ENCODE measurements around the gene MCF2L. TPM values are rescaled to one million over a fixed set of nuclear protein-coding genes. Genes with fewer than 3 reads are reported as not detected.

Gene MCF2L
- total RNA-seq, 1 experiment from 2014 or later, result 5.9 TPM

- CTCF ChIA-PET, result no interaction called here
- no peak for ATAC-seq
- H3K4me3 ChIP-seq (ENCODE audit: low read length), result no peak overlapping the region
- H3K79me2 ChIP-seq (ENCODE audit: low read length), result no peaks in the 10 kb centered on the region
- no peaks in the 10 kb centered on the region for H3K9me2 ChIP-seq (replicated peaks; ENCODE audit: low read length)
- intact Hi-C loops (cut with micrococcal nuclease), result no loop called here
- H3K4me2 ChIP-seq (ENCODE audit: low read length), result no peak overlapping the region
- no peaks in the 10 kb centered on the region for H3K27me3 ChIP-seq (ENCODE audit: low read length)
- no peak overlapping the region for H3K9ac ChIP-seq (ENCODE audit: low read length)
- H2AFZ ChIP-seq (ENCODE audit: low read length), result no peak overlapping the region
- H4K20me1 ChIP-seq (ENCODE audit: low read length), result no peaks in the 10 kb centered on the region
- POLR2A ChIA-PET (ENCODE audit: unreplicated experiment), result no interaction called here
- no peaks in the 10 kb centered on the region for H3F3A ChIP-seq (ENCODE audit: low read length, unreplicated experiment)
- TF ChIP-seq CTCF (conservative IDR thresholded peaks at IDR 0.05; ENCODE audit: low read depth, low read length) (no peak), EZH2phosphoT487 (IDR thresholded peaks at IDR 0.05; ENCODE audit: borderline replicate concordance, low read length) (no peak), EZH2 (IDR thresholded peaks at IDR 0.05; ENCODE audit: low read length, unreplicated experiment) (no peak)
- peaks cover 4% of the 10 kb centered on the region; the same call in 1 of the 2 replicates for H3K4me1 ChIP-seq (ENCODE audit: insufficient read depth, low read length)
- H3K27ac ChIP-seq (ENCODE audit: low read length), result no peak overlapping the region
- DNase-seq, result no peak
- no TSS peak for BruUV-seq (replicated peaks)
- H3K36me3 ChIP-seq (ENCODE audit: low read depth, low read length), result no peaks in the 10 kb centered on the region
- H3K9me3 ChIP-seq (ENCODE audit: low read length), result no peaks in the 10 kb centered on the region
Measured at GRCh38 chr13:113080361-113080831, 111.4 kb downstream of the MCF2L start.

- ATAC-seq (no peak), DNase-seq (no peak)
- H3F3A ChIP-seq (ENCODE audit: low read length, unreplicated experiment), result no peaks in the 10 kb centered on the region
- no peak overlapping the region for H2AFZ ChIP-seq (ENCODE audit: low read length)
- ChIA-PET CTCF (no interaction called here), POLR2A (ENCODE audit: unreplicated experiment) (no interaction called here)
- no peaks in the 10 kb centered on the region for H3K27me3 ChIP-seq (ENCODE audit: low read length)
- no peak overlapping the region for H3K27ac ChIP-seq (ENCODE audit: low read length)
- H3K4me1 ChIP-seq (ENCODE audit: insufficient read depth, low read length), result peaks cover 4% of the 10 kb centered on the region; the same call in 1 of the 2 replicates
- no peaks in the 10 kb centered on the region for H3K79me2 ChIP-seq (ENCODE audit: low read length)
- H3K9me2 ChIP-seq (replicated peaks; ENCODE audit: low read length), result no peaks in the 10 kb centered on the region
- H3K4me2 ChIP-seq (ENCODE audit: low read length), result no peak overlapping the region
- no peak overlapping the region for H3K4me3 ChIP-seq (ENCODE audit: low read length)
- no TSS peak for BruUV-seq (replicated peaks)
- H3K9me3 ChIP-seq (ENCODE audit: low read length), result no peaks in the 10 kb centered on the region
- intact Hi-C loops (cut with micrococcal nuclease), result no loop called here
- H4K20me1 ChIP-seq (ENCODE audit: low read length), result no peaks in the 10 kb centered on the region
- no peaks in the 10 kb centered on the region for H3K36me3 ChIP-seq (ENCODE audit: low read depth, low read length)
- TF ChIP-seq EZH2 (IDR thresholded peaks at IDR 0.05; ENCODE audit: low read length, unreplicated experiment), result no peak
- no peak for TF ChIP-seq EZH2phosphoT487 (IDR thresholded peaks at IDR 0.05; ENCODE audit: borderline replicate concordance, low read length)
- TF ChIP-seq CTCF (conservative IDR thresholded peaks at IDR 0.05; ENCODE audit: low read depth, low read length), result no peak
- no peak overlapping the region for H3K9ac ChIP-seq (ENCODE audit: low read length)
Measured at GRCh38 chr13:113080901-113081521, 112.0 kb downstream of the MCF2L start.

- ATAC-seq (no peak), DNase-seq (no peak)
- no peak for TF ChIP-seq CTCF (conservative IDR thresholded peaks at IDR 0.05; ENCODE audit: low read depth, low read length)
- TF ChIP-seq EZH2phosphoT487 (IDR thresholded peaks at IDR 0.05; ENCODE audit: borderline replicate concordance, low read length), result no peak
- Histone ChIP-seq H3K27ac (ENCODE audit: low read length) (no peak overlapping the region), H3K9me2 (replicated peaks; ENCODE audit: low read length) (no peaks in the 10 kb centered on the region), H3F3A (ENCODE audit: low read length, unreplicated experiment) (no peaks in the 10 kb centered on the region), H3K9ac (ENCODE audit: low read length) (no peak overlapping the region), H3K79me2 (ENCODE audit: low read length) (no peaks in the 10 kb centered on the region), H3K27me3 (ENCODE audit: low read length) (no peaks in the 10 kb centered on the region), H3K4me3 (ENCODE audit: low read length) (no peak overlapping the region), H4K20me1 (ENCODE audit: low read length) (no peaks in the 10 kb centered on the region), H3K4me1 (ENCODE audit: insufficient read depth, low read length) (peaks cover 4% of the 10 kb centered on the region; the same call in 1 of the 2 replicates), H2AFZ (ENCODE audit: low read length) (no peak overlapping the region), H3K36me3 (ENCODE audit: low read depth, low read length) (no peaks in the 10 kb centered on the region), H3K4me2 (ENCODE audit: low read length) (no peak overlapping the region), H3K9me3 (ENCODE audit: low read length) (no peaks in the 10 kb centered on the region)
- intact Hi-C loops (cut with micrococcal nuclease), result no loop called here
- ChIA-PET CTCF (no interaction called here), POLR2A (ENCODE audit: unreplicated experiment) (no interaction called here)
- BruUV-seq (replicated peaks), result no TSS peak
Measured at GRCh38 chr13:113082198-113083021, 113.4 kb downstream of the MCF2L start.
